Fibroblast of lung (primary cell): Measurements from ENCODE around the gene EFEMP1.

Source experiments
- CTCF ChIP-seq, 2 donors: IDR thresholded peaks in 1 of 2; conservative IDR thresholded peaks in 1 of 2; 1 replicate in 1 of 2; 2 replicates in 1 of 2; pipeline ENCODE4 v1.5.1; 2011 to 2012; ENCODE audit warnings: low read length in 2 of 2, control low read depth in 1 of 2, inconsistent platforms in 1 of 2, low read depth in 1 of 2, mild to moderate bottlenecking in 1 of 2
- EZH2 ChIP-seq: IDR thresholded peaks from 2 replicates; pipeline ENCODE4 v1.5.1; 2012; ENCODE audit warnings: low read length, control low read depth, mild to moderate bottlenecking; ENCODE audit errors: missing control alignments

GRCh38 chr2:55887351-55887750, 36.2 kb downstream of the EFEMP1 start:
- TF ChIP-seq CTCF (conservative IDR thresholded peaks at IDR 0.05 in 1 of 2, IDR thresholded peaks at IDR 0.05 in 1 of 2; ENCODE audit: low read depth in 1 of 2, low read length in 2 of 2) = no peak
- TF ChIP-seq EZH2 = no peak
